HG03460 (cell line): Measurements from ENCODE around the gene RRP7A.
A peak's percentile ranks its signal among the peaks of the same experiment; 100 is the strongest.
"Not testable (repeated sequence)": the region's sequence is repeated elsewhere in the genome, so short reads cannot be mapped to it uniquely, and the experiment has no call there.

ENCODE experiments used
- ATAC-seq: cut with Tn5 transposase; IDR thresholded peaks from one replicate; pipeline ENCODE4 v1.9.1; 2021; ENCODE audit not compliant: unreplicated experiment

The RRP7A gene

GRCh38 chr22:42536634-42537033 lies 17.0 kb upstream of the RRP7A start:
- ATAC-seq, result not testable (repeated sequence)

GRCh38 chr22:42536166-42536565 lies 16.6 kb upstream of the RRP7A start:
- no peak for ATAC-seq

GRCh38 chr22:42535082-42535731 lies 15.6 kb upstream of the RRP7A start:
- ATAC-seq, result not testable (repeated sequence)

- no peak for ATAC-seq
Measured at GRCh38 chr22:42533638-42533977, 14.0 kb upstream of the RRP7A start.

- ATAC-seq, result not testable (repeated sequence)
Measured at GRCh38 chr22:42531401-42532084, 11.9 kb upstream of the RRP7A start.

- ATAC-seq, result not testable (repeated sequence)
Measured at GRCh38 chr22:42529435-42529834, 9.8 kb upstream of the RRP7A start.

- no peak for ATAC-seq
Measured at GRCh38 chr22:42528591-42529307, 9.2 kb upstream of the RRP7A start.

- ATAC-seq, result no peak
Measured at GRCh38 chr22:42522546-42522945, 3.0 kb upstream of the RRP7A start.

- ATAC-seq, result no peak
Measured at GRCh38 chr22:42521228-42521546, 1.6 kb upstream of the RRP7A start.

GRCh38 chr22:42518638-42519524 lies 715 bp downstream of the RRP7A start:
- ATAC-seq, result peak; percentile 33

- not testable (repeated sequence) for ATAC-seq
Measured at GRCh38 chr22:42517103-42517502, 2.5 kb downstream of the RRP7A start.

GRCh38 chr22:42515896-42516295 lies 3.7 kb downstream of the RRP7A start:
- ATAC-seq, result no peak

GRCh38 chr22:42515304-42515703 lies 4.3 kb downstream of the RRP7A start:
- ATAC-seq, result not testable (repeated sequence)

- ATAC-seq, result not testable (repeated sequence)
Measured at GRCh38 chr22:42514331-42514730, 5.3 kb downstream of the RRP7A start.

GRCh38 chr22:42512273-42512990 lies 7.2 kb downstream of the RRP7A start:
- ATAC-seq, result not testable (repeated sequence)

GRCh38 chr22:42511401-42511891 lies 8.2 kb downstream of the RRP7A start:
- ATAC-seq, result no peak

GRCh38 chr22:42509548-42509947 lies 10.0 kb downstream of the RRP7A start:
- ATAC-seq, result no peak

GRCh38 chr22:42508975-42509364 lies 10.6 kb downstream of the RRP7A start:
- ATAC-seq, result not testable (repeated sequence)

- ATAC-seq, result not testable (repeated sequence)
Measured at GRCh38 chr22:42508327-42508974, 11.1 kb downstream of the RRP7A start.

GRCh38 chr22:42500836-42501179 lies 18.8 kb downstream of the RRP7A start:
- no peak for ATAC-seq
